Suprapubic skin (tissue), 3 donors: Measurements from ENCODE around the gene PIK3IP1.

Source experiments
- CTCF ChIP-seq, 2 donors: fragments of 200-600 bp in 1 of 2; fragments of 450-650 bp in 1 of 2; sonication (generic) in 1 of 2; IDR thresholded peaks; one replicate each; pipeline ENCODE4 v1.5.1; 2016 to 2019; ENCODE audit warnings: antibody characterized with exemption in 2 of 2, mild to moderate bottlenecking in 1 of 2, moderate library complexity in 1 of 2
- POLR2A ChIP-seq, 2 donors: fragments of 450-650 bp; IDR thresholded peaks; one replicate each; pipeline ENCODE4 v1.6.1; 2017; ENCODE audit warnings: antibody characterized with exemption in 2 of 2, mild to moderate bottlenecking in 2 of 2, moderate library complexity in 2 of 2

- TF ChIP-seq CTCF (IDR thresholded peaks at IDR 0.05) (no peak), POLR2A (IDR thresholded peaks at IDR 0.05) (no peak)
These were observed 5.7 kb downstream of the PIK3IP1 start for GRCh38 chr22:31286360-31287255.
